ENCODE results near the gene SLAMF6.
"Not testable (repeated sequence)": the region's sequence is repeated elsewhere in the genome, so short reads cannot be mapped to it uniquely, and the experiment has no call there.

The SLAMF6 gene

GRCh38 chr1:160522622-160523345 is at the start of gene SLAMF6:
Gene SLAMF6 (minus strand): TSS chr1:160523255. CDS start chr1:160523192, 63 bp downstream.
- DNase-seq (ENCODE audit: low read depth, low spot score): no peak

- DNase-seq (ENCODE audit: low read depth, low spot score): no peak
Measured at GRCh38 chr1:160570840-160571239, 47.8 kb upstream of the SLAMF6 start.

GRCh38 chr1:160569806-160570205 is 46.8 kb upstream of the SLAMF6 start:
- DNase-seq (ENCODE audit: low read depth, low spot score): no peak

GRCh38 chr1:160567858-160568682 is 45.0 kb upstream of the SLAMF6 start:
- no peak for DNase-seq (ENCODE audit: low read depth, low spot score)

GRCh38 chr1:160567341-160567740 is 44.3 kb upstream of the SLAMF6 start:
- no peak for DNase-seq (ENCODE audit: low read depth, low spot score)

GRCh38 chr1:160565564-160565963 is 42.5 kb upstream of the SLAMF6 start:
- DNase-seq (ENCODE audit: low read depth, low spot score): no peak

GRCh38 chr1:160563230-160563629 is 40.2 kb upstream of the SLAMF6 start:
- not testable (repeated sequence) for DNase-seq (ENCODE audit: low read depth, low spot score)

- DNase-seq (ENCODE audit: low read depth, low spot score): not testable (repeated sequence)
Measured at GRCh38 chr1:160562745-160563144, 39.7 kb upstream of the SLAMF6 start.

- no peak for DNase-seq (ENCODE audit: low read depth, low spot score)
Measured at GRCh38 chr1:160560806-160561205, 37.8 kb upstream of the SLAMF6 start.

- no peak for DNase-seq (ENCODE audit: low read depth, low spot score)
Measured at GRCh38 chr1:160560045-160560705, 37.1 kb upstream of the SLAMF6 start.

GRCh38 chr1:160559437-160559836 is 36.4 kb upstream of the SLAMF6 start:
- DNase-seq (ENCODE audit: low read depth, low spot score): not testable (repeated sequence)

GRCh38 chr1:160558660-160559380 is 35.8 kb upstream of the SLAMF6 start:
- DNase-seq (ENCODE audit: low read depth, low spot score): no peak

GRCh38 chr1:160553778-160554177 is 30.7 kb upstream of the SLAMF6 start:
- no peak for DNase-seq (ENCODE audit: low read depth, low spot score)

- no peak for DNase-seq (ENCODE audit: low read depth, low spot score)
Measured at GRCh38 chr1:160552425-160552824, 29.4 kb upstream of the SLAMF6 start.

- no peak for DNase-seq (ENCODE audit: low read depth, low spot score)
Measured at GRCh38 chr1:160550572-160551034, 27.5 kb upstream of the SLAMF6 start.

GRCh38 chr1:160549665-160550006 is 26.6 kb upstream of the SLAMF6 start:
- no peak for DNase-seq (ENCODE audit: low read depth, low spot score)

GRCh38 chr1:160548960-160549664 is 26.1 kb upstream of the SLAMF6 start:
- no peak for DNase-seq (ENCODE audit: low read depth, low spot score)

GRCh38 chr1:160548183-160548582 is 25.1 kb upstream of the SLAMF6 start:
- DNase-seq (ENCODE audit: low read depth, low spot score): no peak

- DNase-seq (ENCODE audit: low read depth, low spot score): no peak
Measured at GRCh38 chr1:160547422-160547821, 24.4 kb upstream of the SLAMF6 start.

GRCh38 chr1:160546942-160547341 is 23.9 kb upstream of the SLAMF6 start:
- no peak for DNase-seq (ENCODE audit: low read depth, low spot score)

GRCh38 chr1:160544647-160545046 is 21.6 kb upstream of the SLAMF6 start:
- no peak for DNase-seq (ENCODE audit: low read depth, low spot score)

Data from brain pericyte (primary cell).